HCT116 (cell line): ENCODE data around the gene TMEM45A. TPM values are rescaled to one million over a fixed set of nuclear protein-coding genes. Genes with fewer than 3 reads are reported as not detected.

Source experiments
- ATAC-seq: fragments of 200-7000 bp; cut with Tn5 transposase; 2 replicates; pipeline ENCODE4 v1.9.1; 2020; ENCODE audit warnings: mild to moderate bottlenecking, moderate library complexity
- BruUV-seq: library from RNA; stranded (reverse); fragments of 400-500 nt; replicated peaks from 2 replicates; lab custom pipeline; 2021; lab: Mats Ljungman, UMichigan
- CTCF ChIA-PET: fragments of 300-600 bp; sonication (Branson Sonifier 250); formaldehyde crosslinking; loops from one replicate; lab custom pipeline; 2021; ENCODE audit warnings: antibody characterized with exemption; lab: Charles Lee
- POLR2A ChIA-PET: fragments of 300-600, 350-600 bp; sonication (Branson Sonifier 250); formaldehyde crosslinking; loops from one replicate; lab custom pipeline; 2021; ENCODE audit warnings: antibody characterized with exemption; lab: Charles Lee
- RAD21 ChIA-PET, 2 experiments: fragments of 300-600 bp; sonication (Branson Sonifier 250); formaldehyde crosslinking; loops; one replicate each; lab custom pipeline; 2023; ENCODE audit warnings: low total read pairs in 2 of 2; ENCODE audit not compliant: uncharacterized antibody in 2 of 2, unreplicated experiment in 2 of 2, low non-redundant PET in 1 of 2; lab: Charles Lee
- DNase-seq: peaks from one replicate; pipeline ENCODE4 v3.0.0-alpha.2; 2010; ENCODE audit warnings: low read depth, low spot score
- H2AFZ ChIP-seq: fragments of 200-600 bp; shearing (Covaris generic), sonication (generic); 2 replicates; pipeline ENCODE4 v1.6.1; 2017; ENCODE audit warnings: low read depth, mixed run types, mixed read lengths, antibody characterized with exemption, low read length; ENCODE audit not compliant: poor library complexity, severe bottlenecking
- H3K27ac ChIP-seq: 2 replicates; pipeline ENCODE4 v1.5.1; 2012; ENCODE audit warnings: low read depth, low read length
- H3K27me3 ChIP-seq: fragments of 200-600 bp; sonication (generic); 2 replicates; pipeline ENCODE4 v1.6.1; 2016; ENCODE audit warnings: mixed run types, low read length, mixed read lengths; ENCODE audit not compliant: insufficient read depth
- H3K36me3 ChIP-seq, 2 experiments: fragments of 200-500 bp in 1 of 2; fragments of 200-600 bp in 1 of 2; sonication (Bioruptor generic) in 1 of 2; sonication (generic) in 1 of 2; 2 replicates each; pipeline versions ENCODE4 v1.5.1 to v1.6.1; 2014 to 2016; ENCODE audit warnings: low read length in 2 of 2, inconsistent platforms in 1 of 2, mixed read lengths in 1 of 2, mixed run types in 1 of 2; ENCODE audit not compliant: insufficient read depth in 2 of 2, control insufficient read depth in 1 of 2
- H3K4me1 ChIP-seq, 2 experiments: fragments of 200-600 bp in 1 of 2; sonication (generic) in 1 of 2; 2 replicates each; pipeline versions ENCODE4 v1.5.1 to v1.6.1; 2012 to 2017; ENCODE audit warnings: low read length in 2 of 2, inconsistent platforms in 1 of 2, mild to moderate bottlenecking in 1 of 2, mixed read lengths in 1 of 2, mixed run types in 1 of 2, moderate library complexity in 1 of 2; ENCODE audit not compliant: insufficient read depth in 2 of 2, control insufficient read depth in 1 of 2
- H3K4me2 ChIP-seq: fragments of 200-600 bp; sonication (generic); 2 replicates; pipeline ENCODE4 v1.6.1; 2017; ENCODE audit warnings: mixed run types, low read length, mixed read lengths
- H3K4me3 ChIP-seq, 2 experiments: fragments of 200-600 bp in 1 of 2; sonication (generic) in 1 of 2; replicated peaks in 1 of 2; 2 replicates each; pipeline ENCODE4 v1.5.1; 2011 to 2016; ENCODE audit warnings: low read length in 2 of 2, control low read depth in 1 of 2, low read depth in 1 of 2, mild to moderate bottlenecking in 1 of 2, mixed read lengths in 1 of 2, mixed run types in 1 of 2
- H3K79me2 ChIP-seq: fragments of 200-600 bp; sonication (generic); 2 replicates; pipeline ENCODE4 v1.6.1; 2017; ENCODE audit warnings: mild to moderate bottlenecking, mixed run types, low read length, moderate library complexity, mixed read lengths; ENCODE audit not compliant: insufficient read depth
- H3K9ac ChIP-seq: fragments of 200-600 bp; sonication (generic); 2 replicates; pipeline ENCODE4 v1.6.1; 2016; ENCODE audit warnings: low read length, mixed read lengths
- H3K9me2 ChIP-seq: fragments of 200-600 bp; sonication (generic), shearing (Covaris generic); 2 replicates; pipeline ENCODE4 v1.6.1; 2017; ENCODE audit warnings: mixed run types, mild to moderate bottlenecking, moderate library complexity; ENCODE audit not compliant: insufficient read depth
- H3K9me3 ChIP-seq, 2 experiments: fragments of 200-500 bp in 1 of 2; fragments of 200-600 bp in 1 of 2; sonication (Bioruptor generic) in 1 of 2; sonication (generic) in 1 of 2; 2 replicates each; pipeline ENCODE4 v1.6.1; 2014 to 2017; ENCODE audit warnings: low read length in 2 of 2, mixed read lengths in 2 of 2, inconsistent platforms in 1 of 2, low read depth in 1 of 2, mild to moderate bottlenecking in 1 of 2, mixed run types in 1 of 2, moderate library complexity in 1 of 2; ENCODE audit not compliant: control insufficient read depth in 1 of 2, insufficient read depth in 1 of 2
- H4K20me1 ChIP-seq: fragments of 200-600 bp; sonication (generic), shearing (Covaris generic); 2 replicates; pipeline ENCODE4 v1.6.1; 2017; ENCODE audit warnings: mixed run types, mild to moderate bottlenecking, moderate library complexity; ENCODE audit not compliant: insufficient read depth
- ATF3 ChIP-seq: IDR thresholded peaks from 2 replicates; pipeline ENCODE4 v1.6.1; 2012
- CBX3 ChIP-seq: IDR thresholded peaks from 2 replicates; pipeline ENCODE4 v1.6.1; 2012; ENCODE audit warnings: low read depth
- CTCF ChIP-seq, 3 experiments: fragments of 200-600 bp in 1 of 3; sonication (generic) in 1 of 3; IDR thresholded peaks in 2 of 3; conservative IDR thresholded peaks in 1 of 3; 2 replicates each; pipeline ENCODE4 v1.5.1; 2012 to 2017; ENCODE audit warnings: low read depth in 2 of 3, low read length in 2 of 3, antibody characterized with exemption in 1 of 3, borderline replicate concordance in 1 of 3, control low read depth in 1 of 3, mild to moderate bottlenecking in 1 of 3, mixed read lengths in 1 of 3, mixed run types in 1 of 3, moderate library complexity in 1 of 3; ENCODE audit not compliant: insufficient read depth in 1 of 3
- EZH2 ChIP-seq: fragments of 200-600 bp; sonication (generic); IDR thresholded peaks from 2 replicates; pipeline ENCODE4 v1.6.1; 2017; ENCODE audit warnings: antibody characterized with exemption, mixed run types
- FOSL1 ChIP-seq: IDR thresholded peaks from 2 replicates; pipeline ENCODE4 v1.6.1; 2012; ENCODE audit warnings: low read depth
- MAX ChIP-seq: IDR thresholded peaks from 2 replicates; pipeline ENCODE4 v1.6.1; 2012
- POLR2A ChIP-seq: IDR thresholded peaks from 2 replicates; pipeline ENCODE4 v1.7.0; 2011; ENCODE audit warnings: borderline replicate concordance; ENCODE audit not compliant: insufficient read depth, insufficient read length; ENCODE audit errors: extremely low read depth
- POLR2AphosphoS5 ChIP-seq: IDR thresholded peaks from 2 replicates; pipeline ENCODE4 v1.6.1; 2011; ENCODE audit warnings: mild to moderate bottlenecking, low read depth, low read length, moderate library complexity
- REST ChIP-seq: IDR thresholded peaks from 2 replicates; pipeline ENCODE4 v1.6.1; 2012; ENCODE audit warnings: low read depth
- SIN3A ChIP-seq: IDR thresholded peaks from 2 replicates; pipeline ENCODE4 v1.6.1; 2012; ENCODE audit warnings: low read depth
- TCF7L2 ChIP-seq: IDR thresholded peaks from 2 replicates; pipeline ENCODE4 v1.7.0; 2011; ENCODE audit warnings: borderline replicate concordance, inconsistent platforms; ENCODE audit not compliant: insufficient read depth, insufficient read length; ENCODE audit errors: extremely low read depth
- ZBTB33 ChIP-seq: IDR thresholded peaks from 2 replicates; pipeline ENCODE4 v1.6.1; 2011; ENCODE audit warnings: mild to moderate bottlenecking, low read length, moderate library complexity; ENCODE audit not compliant: insufficient replicate concordance; ENCODE audit errors: extremely low read depth
- intact Hi-C: fragments of 100-400 bp; cut with micrococcal nuclease; formaldehyde crosslinking; loops from 2 replicates; pipeline ENCODE4 v1.10.0; 2022
- total RNA-seq: library from RNA; stranded (reverse); gene quantifications from one replicate; pipeline ENCODE4 v1.2.1, GENCODE V29; 2021; ENCODE audit not compliant: unreplicated experiment

TMEM45A gene
- total RNA-seq, 1 experiment from 2014 or later, result 5.0 TPM

GRCh38 chr3:100621251-100621650 lies 128.8 kb downstream of the TMEM45A start:
- no peaks in the 10 kb centered on the region for H3K4me1 ChIP-seq
- CTCF ChIA-PET, result no interaction called here
- H3K9me3 ChIP-seq, result no peaks in the 10 kb centered on the region
- H3K4me3 ChIP-seq, result no peak overlapping the region
- ATAC-seq, result no peak
- no peak overlapping the region for H2AFZ ChIP-seq
- H3K36me3 ChIP-seq, result no peaks in the 10 kb centered on the region
- H3K27ac ChIP-seq, result no peak overlapping the region
- H3K4me2 ChIP-seq, result no peak overlapping the region
- BruUV-seq, result no TSS peak
- no peaks in the 10 kb centered on the region for H3K9me2 ChIP-seq
- no peaks in the 10 kb centered on the region for H3K27me3 ChIP-seq
- no peaks in the 10 kb centered on the region for H3K79me2 ChIP-seq
- H3K9ac ChIP-seq, result no peak overlapping the region
- H4K20me1 ChIP-seq, result no peaks in the 10 kb centered on the region
- no peak for TF ChIP-seq CTCF (IDR thresholded peaks at IDR 0.05 in 2 of 3, conservative IDR thresholded peaks at IDR 0.05 in 1 of 3; ENCODE audit: borderline replicate concordance in 1 of 3, insufficient read depth in 1 of 3, low read depth in 2 of 3, low read length in 2 of 3)
- TF ChIP-seq POLR2A, result no peak
- TF ChIP-seq EZH2, result no peak
- no peak for TF ChIP-seq ZBTB33
- no peak for TF ChIP-seq CBX3
- TF ChIP-seq SIN3A, result no peak
- TF ChIP-seq TCF7L2, result no peak
- no peak for TF ChIP-seq ATF3
- no peak for TF ChIP-seq REST
- TF ChIP-seq FOSL1, result no peak
- no peak for TF ChIP-seq MAX
- no peak for TF ChIP-seq POLR2AphosphoS5
- TF ChIP-seq, all 23 proteins: peak for 0
- intact Hi-C loops, result no loop called here
- POLR2A ChIA-PET, result no interaction called here
- DNase-seq, result no peak
- RAD21 ChIA-PET, result no interaction called here
